Right renal cortex interstitium (tissue), 3 donors: ENCODE measurements around the gene ZNF768. TPM values are rescaled to one million over a fixed set of nuclear protein-coding genes. Genes with fewer than 3 reads are reported as not detected.
"Not testable (repeated sequence)": the region's sequence is repeated elsewhere in the genome, so short reads cannot be mapped to it uniquely, and the experiment has no call there.

ENCODE experiments used
- DNase-seq, 3 donors: peaks; one replicate each; pipeline ENCODE4 v3.0.0-alpha.2; 2013; ENCODE audit warnings: low read depth in 3 of 3, low spot score in 2 of 3
- polyA plus RNA-seq, 3 donors: library from polyadenylated mRNA; unstranded; fragments of 120-200 nt; gene quantifications; one replicate each; pipeline ENCODE4 v1.2.1, GENCODE V29; 2013; ENCODE audit not compliant: insufficient read length in 3 of 3

ZNF768 gene
- polyA plus RNA-seq, 3 donors, result 44.8 to 51.7 (median 45.1) TPM

- peak in 1 of 3 donors; percentile 88 for DNase-seq
Measured at GRCh38 chr16:30534368-30535105, 8.2 kb upstream of the ZNF768 start, which contains the start of gene ZNF747. Gene ZNF747, minus strand, starts transcription at chr16:30534858. Its CDS starts 179 bp downstream, at chr16:30534679.

GRCh38 chr16:30533748-30534367 lies 7.5 kb upstream of the ZNF768 start:
- DNase-seq, result no peak

- DNase-seq, result no peak
Measured at GRCh38 chr16:30533146-30533522, 6.8 kb upstream of the ZNF768 start.

- DNase-seq, result no peak
Measured at GRCh38 chr16:30532285-30533145, 6.1 kb upstream of the ZNF768 start.

GRCh38 chr16:30530163-30531037 lies 4.0 kb upstream of the ZNF768 start:
- DNase-seq, result no peak

GRCh38 chr16:30528799-30529457 lies 2.6 kb upstream of the ZNF768 start:
- DNase-seq, result no peak

- no peak for DNase-seq
Measured at GRCh38 chr16:30527635-30528178, 1.3 kb upstream of the ZNF768 start.

GRCh38 chr16:30526823-30527634 lies 663 bp upstream of the ZNF768 start:
- peak; percentile 89 to 98 (median 97) for DNase-seq

- DNase-seq, result no peak
Measured at GRCh38 chr16:30525844-30526136, 576 bp downstream of the ZNF768 start.

GRCh38 chr16:30524575-30525568 lies 1.5 kb downstream of the ZNF768 start:
- DNase-seq, result no peak

- DNase-seq, result no peak
Measured at GRCh38 chr16:30523768-30524574, 2.4 kb downstream of the ZNF768 start.

GRCh38 chr16:30522702-30523463 lies 3.5 kb downstream of the ZNF768 start:
- not testable (repeated sequence) for DNase-seq

- DNase-seq, result peak in 1 of 3 donors; percentile 20
Measured at GRCh38 chr16:30521873-30522641, 4.3 kb downstream of the ZNF768 start.

- DNase-seq, result no peak
Measured at GRCh38 chr16:30521476-30521872, 4.9 kb downstream of the ZNF768 start.
